Measurements from ENCODE around the gene GALNS.

GALNS gene

GRCh38 chr16:88799569-88800276 lies 57.0 kb downstream of the GALNS start:
- in situ Hi-C loops (cut with MboI; ENCODE audit: low sequenced_read_pairs, unreplicated experiment), result no loop called here
- TF ChIP-seq, protein P1, sequence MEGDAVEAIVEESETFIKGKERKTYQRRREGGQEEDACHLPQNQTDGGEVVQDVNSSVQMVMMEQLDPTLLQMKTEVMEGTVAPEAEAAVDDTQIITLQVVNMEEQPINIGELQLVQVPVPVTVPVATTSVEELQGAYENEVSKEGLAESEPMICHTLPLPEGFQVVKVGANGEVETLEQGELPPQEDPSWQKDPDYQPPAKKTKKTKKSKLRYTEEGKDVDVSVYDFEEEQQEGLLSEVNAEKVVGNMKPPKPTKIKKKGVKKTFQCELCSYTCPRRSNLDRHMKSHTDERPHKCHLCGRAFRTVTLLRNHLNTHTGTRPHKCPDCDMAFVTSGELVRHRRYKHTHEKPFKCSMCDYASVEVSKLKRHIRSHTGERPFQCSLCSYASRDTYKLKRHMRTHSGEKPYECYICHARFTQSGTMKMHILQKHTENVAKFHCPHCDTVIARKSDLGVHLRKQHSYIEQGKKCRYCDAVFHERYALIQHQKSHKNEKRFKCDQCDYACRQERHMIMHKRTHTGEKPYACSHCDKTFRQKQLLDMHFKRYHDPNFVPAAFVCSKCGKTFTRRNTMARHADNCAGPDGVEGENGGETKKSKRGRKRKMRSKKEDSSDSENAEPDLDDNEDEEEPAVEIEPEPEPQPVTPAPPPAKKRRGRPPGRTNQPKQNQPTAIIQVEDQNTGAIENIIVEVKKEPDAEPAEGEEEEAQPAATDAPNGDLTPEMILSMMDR (IDR thresholded peaks at IDR 0.05; ENCODE audit: borderline replicate concordance, control extremely low read depth, extremely low read depth, insufficient read depth, missing control alignments), result no peak
- DNase-seq (ENCODE audit: low spot score), result no peak

DNA sequence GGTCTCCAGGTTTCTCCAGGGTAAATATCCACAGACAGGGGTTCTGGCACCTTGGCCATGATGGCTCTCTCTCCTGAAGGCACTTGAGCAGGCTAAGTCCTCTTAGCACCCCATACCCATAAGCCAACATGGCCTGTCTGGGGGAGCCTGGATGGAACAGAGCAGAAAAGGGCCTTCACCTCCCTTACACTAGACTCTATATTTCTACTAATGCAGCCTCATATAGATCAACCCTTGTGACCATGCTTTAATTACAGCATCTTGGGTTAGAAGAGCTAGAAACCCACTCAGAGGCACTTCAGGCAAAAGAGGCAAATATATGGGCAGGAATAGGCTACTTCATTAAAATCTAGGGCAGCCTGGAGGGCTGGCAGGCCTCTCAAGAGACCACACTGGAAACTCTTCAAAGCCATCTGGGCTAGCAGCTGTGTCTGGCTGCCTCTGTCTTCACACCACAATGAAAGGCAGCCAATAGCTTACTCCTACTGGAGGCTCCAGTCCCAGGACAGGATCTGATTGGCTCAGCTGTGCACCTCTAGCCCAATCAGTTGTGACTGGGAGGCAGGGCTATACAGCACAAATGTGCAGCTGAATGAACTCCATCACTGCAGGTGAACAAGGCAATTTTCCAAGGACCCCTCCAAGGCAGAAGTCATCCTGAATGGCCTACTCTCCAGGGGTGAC lies 57.8 kb downstream of the GALNS start:
- TF ChIP-seq, protein P1 (IDR thresholded peaks at IDR 0.05; ENCODE audit: borderline replicate concordance, control extremely low read depth, extremely low read depth, insufficient read depth, missing control alignments), result no peak
- in situ Hi-C loops (cut with MboI; ENCODE audit: low sequenced_read_pairs, unreplicated experiment), result no loop called here
- no peak for DNase-seq (ENCODE audit: low spot score)

GRCh38 chr16:88798073-88798472 lies 58.7 kb downstream of the GALNS start:
- TF ChIP-seq, protein P1 (IDR thresholded peaks at IDR 0.05; ENCODE audit: borderline replicate concordance, control extremely low read depth, extremely low read depth, insufficient read depth, missing control alignments), result no peak
- in situ Hi-C loops (cut with MboI; ENCODE audit: low sequenced_read_pairs, unreplicated experiment), result no loop called here
- DNase-seq (ENCODE audit: low spot score), result no peak

- in situ Hi-C loops (cut with MboI; ENCODE audit: low sequenced_read_pairs, unreplicated experiment), result no loop called here
- no peak for DNase-seq (ENCODE audit: low spot score)
- TF ChIP-seq, protein P1 (IDR thresholded peaks at IDR 0.05; ENCODE audit: borderline replicate concordance, control extremely low read depth, extremely low read depth, insufficient read depth, missing control alignments), result no peak
Measured at GRCh38 chr16:88796278-88796677, 60.5 kb downstream of the GALNS start.

- TF ChIP-seq, protein P1 (IDR thresholded peaks at IDR 0.05; ENCODE audit: borderline replicate concordance, control extremely low read depth, extremely low read depth, insufficient read depth, missing control alignments), result no peak
- in situ Hi-C loops (cut with MboI; ENCODE audit: low sequenced_read_pairs, unreplicated experiment), result no loop called here
- no peak for DNase-seq (ENCODE audit: low spot score)
Measured at GRCh38 chr16:88793251-88793954, 63.3 kb downstream of the GALNS start.

DNA sequence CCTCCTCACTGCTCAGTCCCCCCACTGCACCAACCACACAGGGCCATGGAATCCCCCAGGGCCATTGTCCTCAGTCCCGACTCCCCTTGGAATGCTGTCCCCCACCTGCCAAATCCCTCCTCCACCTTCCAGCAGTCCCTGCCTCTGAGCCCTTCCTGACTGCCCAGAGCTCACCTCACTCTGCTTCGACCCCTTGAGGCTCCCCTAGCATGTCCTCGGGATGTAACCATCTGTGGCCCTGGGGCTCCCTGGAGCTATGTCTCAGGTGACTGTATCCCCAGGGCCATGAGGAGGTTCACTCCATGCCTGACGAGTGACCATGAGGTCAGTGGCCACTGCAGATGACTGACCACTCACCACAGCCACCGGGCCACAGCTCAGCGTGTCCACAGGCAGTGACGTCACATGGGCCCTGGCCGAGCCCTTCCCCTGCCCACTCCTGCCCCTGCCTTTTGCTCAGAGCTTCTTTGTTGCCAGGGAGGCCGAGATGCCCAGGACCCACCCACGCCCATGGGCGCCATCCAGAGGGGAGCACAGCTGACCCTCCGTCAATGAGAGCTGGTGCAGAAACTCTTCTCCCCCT lies 64.0 kb downstream of the GALNS start:
- in situ Hi-C loops (cut with MboI; ENCODE audit: low sequenced_read_pairs, unreplicated experiment), result no loop called here
- TF ChIP-seq, protein P1 (IDR thresholded peaks at IDR 0.05; ENCODE audit: borderline replicate concordance, control extremely low read depth, extremely low read depth, insufficient read depth, missing control alignments), result no peak
- DNase-seq (ENCODE audit: low spot score), result no peak
